GM21526 (cell line): ENCODE measurements around the gene NEB.

ENCODE experiments used
- ATAC-seq: cut with Tn5 transposase; IDR thresholded peaks from one replicate; pipeline ENCODE4 v1.9.1; 2021; ENCODE audit warnings: moderate library complexity; ENCODE audit not compliant: unreplicated experiment, low FRiP score

Gene NEB

GRCh38 chr2:151506170-151506569, 228.1 kb downstream of the NEB start:
- no peak for ATAC-seq

GRCh38 chr2:151498178-151498577, 236.1 kb downstream of the NEB start:
- no peak for ATAC-seq

- no peak for ATAC-seq
These were observed 242.8 kb downstream of the NEB start for GRCh38 chr2:151491496-151491895.

GRCh38 chr2:151490276-151490675, 244.0 kb downstream of the NEB start:
- no peak for ATAC-seq

- no peak for ATAC-seq
These were observed 248.2 kb downstream of the NEB start for GRCh38 chr2:151486053-151486452.

- ATAC-seq, result no peak
These were observed 250.2 kb downstream of the NEB start for GRCh38 chr2:151484100-151484499.

GRCh38 chr2:151483546-151483945, 250.7 kb downstream of the NEB start:
- ATAC-seq, result no peak

GRCh38 chr2:151482171-151482725, 252.0 kb downstream of the NEB start:
- ATAC-seq, result no peak

GRCh38 chr2:151481744-151482143, 252.5 kb downstream of the NEB start:
- ATAC-seq, result no peak

GRCh38 chr2:151478011-151478410, 256.3 kb downstream of the NEB start:
- no peak for ATAC-seq

GRCh38 chr2:151476287-151476686, 258.0 kb downstream of the NEB start:
- no peak for ATAC-seq

- no peak for ATAC-seq
These were observed 259.2 kb downstream of the NEB start for GRCh38 chr2:151475071-151475470.

GRCh38 chr2:151472966-151473365, 261.3 kb downstream of the NEB start:
- no peak for ATAC-seq

- no peak for ATAC-seq
These were observed 263.7 kb downstream of the NEB start for GRCh38 chr2:151470556-151470955.

GRCh38 chr2:151465771-151466170, 268.5 kb downstream of the NEB start:
- no peak for ATAC-seq

- ATAC-seq, result no peak
These were observed 274.9 kb downstream of the NEB start for GRCh38 chr2:151459358-151459757.

- ATAC-seq, result no peak
These were observed 295.1 kb downstream of the NEB start for GRCh38 chr2:151439127-151439526.

- no peak for ATAC-seq
These were observed 295.8 kb downstream of the NEB start for GRCh38 chr2:151438506-151438905.

- ATAC-seq, result no peak
These were observed 296.6 kb downstream of the NEB start for GRCh38 chr2:151437630-151438029.
